ENCODE data around the gene ETNK2.
"Not testable (repeated sequence)": the region's sequence is repeated elsewhere in the genome, so short reads cannot be mapped to it uniquely, and the experiment has no call there.

The ETNK2 gene

DNA sequence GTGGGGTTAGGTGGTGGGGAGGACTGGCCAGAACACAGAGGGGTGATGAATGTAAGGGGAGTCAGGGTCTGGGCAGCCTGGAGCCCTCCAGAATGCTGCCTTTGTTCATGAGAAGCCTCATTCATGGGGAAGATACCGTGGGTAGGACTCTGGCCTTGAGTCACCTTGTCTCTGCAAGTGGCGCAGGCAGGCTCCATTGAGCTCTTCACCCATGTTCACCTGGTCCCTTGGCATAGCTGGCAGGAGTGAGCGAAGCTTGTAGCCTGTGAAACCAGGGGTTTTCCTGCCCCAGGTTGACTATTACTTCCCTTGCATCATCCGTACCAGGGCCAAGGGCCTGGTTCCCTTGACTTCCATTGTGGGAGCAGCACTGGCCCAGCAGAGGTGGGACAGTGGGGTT is 53.2 kb downstream of the ETNK2 start:
- no peak for DNase-seq (ENCODE audit: low spot score)

GRCh38 chr1:204096931-204097330 is 54.9 kb downstream of the ETNK2 start:
- DNase-seq (ENCODE audit: low spot score): no peak

GRCh38 chr1:204094856-204095634 is 56.8 kb downstream of the ETNK2 start:
- no peak for DNase-seq (ENCODE audit: low spot score)

DNA sequence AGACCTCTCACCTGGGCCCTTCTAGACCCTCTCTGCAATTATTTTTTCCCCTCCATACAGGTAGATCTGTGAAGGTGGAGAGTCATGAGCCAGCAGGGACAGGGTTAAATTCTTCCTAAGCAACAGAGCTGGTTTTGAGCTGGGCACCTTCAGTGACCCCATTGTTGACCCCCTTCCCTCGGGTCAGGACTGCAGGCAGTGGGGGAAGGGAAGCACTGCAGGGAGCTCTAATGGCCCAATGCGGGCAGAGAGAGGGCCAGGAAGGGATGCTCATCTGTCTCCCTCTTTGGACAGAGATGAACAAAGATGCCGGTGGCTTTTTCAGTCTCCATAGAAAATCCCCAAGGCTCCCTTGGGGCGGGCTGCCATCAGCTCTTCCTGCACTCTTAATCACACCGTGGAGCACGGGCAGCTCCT is 57.5 kb downstream of the ETNK2 start:
- no peak for DNase-seq (ENCODE audit: low spot score)

DNA sequence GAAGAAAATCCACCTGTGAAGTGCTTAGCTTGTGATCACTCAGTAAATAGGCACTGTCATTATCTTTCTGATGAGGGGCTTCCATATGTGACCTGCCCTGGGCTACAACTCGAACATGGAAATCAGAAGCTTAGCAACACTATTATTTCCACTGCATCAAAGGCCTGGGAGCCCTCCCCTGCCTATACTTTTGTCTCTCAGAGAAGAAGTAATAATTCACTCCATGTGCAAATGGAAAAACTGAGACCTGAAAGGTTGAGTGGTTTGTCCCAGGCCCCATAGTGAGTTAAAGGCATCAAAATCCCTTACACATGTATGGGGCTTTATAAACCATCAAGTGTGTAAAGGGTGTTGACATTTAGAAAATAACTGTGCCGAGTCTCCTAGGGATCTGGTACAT is 58.1 kb downstream of the ETNK2 start:
- no peak for DNase-seq (ENCODE audit: low spot score)

DNA sequence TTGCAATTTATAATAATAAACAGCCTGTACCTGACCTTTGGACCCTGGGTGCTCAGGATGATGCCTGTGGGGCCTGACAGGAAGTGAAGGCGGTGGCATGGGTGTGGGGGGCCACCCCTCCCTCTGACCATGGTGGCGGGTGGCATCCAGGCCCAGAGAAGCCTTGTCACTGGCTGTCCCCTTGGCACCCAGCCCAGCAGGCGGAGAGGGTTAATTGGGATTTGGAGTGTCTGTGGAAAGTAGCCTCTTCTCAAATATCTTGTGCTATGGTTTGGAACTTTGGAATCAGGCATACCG is 58.5 kb downstream of the ETNK2 start:
- DNase-seq (ENCODE audit: low spot score): no peak

- DNase-seq (ENCODE audit: low spot score): no peak
These were observed 59.0 kb downstream of the ETNK2 start for GRCh38 chr1:204092632-204093420.

DNA sequence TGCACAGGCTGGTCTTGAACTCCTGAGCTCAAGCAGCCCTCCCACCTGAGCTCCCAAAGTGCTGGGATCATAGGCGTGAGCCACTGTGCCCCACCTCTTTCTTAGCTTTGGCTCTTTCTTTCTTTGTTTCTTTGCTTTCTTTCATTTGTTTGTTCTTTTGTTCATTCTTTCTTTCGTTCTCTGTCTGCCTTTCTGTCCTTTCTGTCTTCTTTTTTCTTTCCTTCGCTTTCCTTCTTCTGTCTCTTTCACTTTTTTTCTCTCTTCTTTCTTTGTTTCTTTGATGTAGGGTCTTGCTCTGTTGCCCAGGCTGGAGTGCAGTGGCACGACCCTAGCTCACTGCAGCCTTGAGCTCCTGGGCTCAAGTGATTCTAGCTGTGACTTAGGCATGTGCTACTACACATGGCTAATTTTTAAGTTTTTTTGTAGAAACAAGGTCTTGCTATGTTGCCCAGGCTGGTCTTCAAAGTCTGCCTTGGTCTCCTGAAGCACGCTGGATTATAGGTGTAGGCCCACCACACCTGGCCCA is 60.0 kb downstream of the ETNK2 start:
- no peak for DNase-seq (ENCODE audit: low spot score)

GRCh38 chr1:204091066-204091465 is 60.8 kb downstream of the ETNK2 start:
- no peak for DNase-seq (ENCODE audit: low spot score)

DNA sequence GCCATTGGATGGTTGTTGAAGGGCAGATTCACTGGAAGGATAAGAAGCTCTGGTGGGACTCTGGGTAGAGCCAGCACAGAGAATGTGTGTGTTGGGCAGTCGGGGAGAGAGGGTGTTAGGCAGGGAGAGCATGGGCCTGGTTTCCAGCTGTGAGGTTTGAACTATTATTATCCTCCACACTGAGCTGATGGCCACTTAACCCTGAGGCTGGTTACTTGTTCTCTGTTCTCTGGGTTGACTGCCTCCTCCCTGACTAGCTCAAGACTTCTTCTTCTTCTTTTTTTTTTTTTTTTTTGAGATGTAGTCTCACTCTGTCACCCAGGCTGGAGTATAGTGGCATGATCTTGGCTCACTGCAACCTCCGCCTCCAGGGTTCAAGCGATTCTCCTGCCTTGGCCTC is 61.7 kb downstream of the ETNK2 start:
- DNase-seq (ENCODE audit: low spot score): not testable (repeated sequence)

- DNase-seq (ENCODE audit: low spot score): no peak
These were observed 62.6 kb downstream of the ETNK2 start for GRCh38 chr1:204089044-204089751.

GRCh38 chr1:204088596-204088995 is 63.2 kb downstream of the ETNK2 start:
- DNase-seq (ENCODE audit: low spot score): no peak

DNA sequence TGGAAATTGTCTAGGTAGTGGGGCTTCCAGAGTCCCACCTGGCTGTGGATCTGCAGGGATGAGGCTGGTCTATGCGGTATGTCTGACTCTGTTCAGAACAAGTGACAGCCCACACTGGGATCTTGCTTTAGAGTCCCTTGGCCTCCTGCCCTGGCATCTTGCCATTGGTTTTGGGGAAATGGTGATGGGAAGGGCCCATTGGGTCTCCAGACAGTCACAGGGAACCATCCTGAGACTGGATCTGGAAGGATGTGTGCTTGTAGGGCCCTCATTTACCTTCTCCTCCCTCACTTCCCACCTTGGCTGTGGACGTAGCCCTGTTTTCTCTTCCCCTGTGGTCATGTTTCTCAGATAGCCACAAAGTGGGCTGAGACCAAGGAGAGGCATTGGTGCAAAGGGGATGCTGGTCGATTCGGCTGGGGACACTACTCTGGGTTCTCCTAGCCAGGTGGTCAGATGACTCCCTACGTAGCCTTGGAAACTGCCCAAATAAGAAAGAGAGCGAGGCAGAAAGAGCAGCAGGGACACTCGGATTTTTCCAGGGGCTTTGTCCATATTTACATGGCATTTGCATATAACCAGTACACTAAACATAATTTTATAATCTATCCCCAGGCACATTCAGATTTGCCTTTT is 63.8 kb downstream of the ETNK2 start:
- no peak for DNase-seq (ENCODE audit: low spot score)

DNA sequence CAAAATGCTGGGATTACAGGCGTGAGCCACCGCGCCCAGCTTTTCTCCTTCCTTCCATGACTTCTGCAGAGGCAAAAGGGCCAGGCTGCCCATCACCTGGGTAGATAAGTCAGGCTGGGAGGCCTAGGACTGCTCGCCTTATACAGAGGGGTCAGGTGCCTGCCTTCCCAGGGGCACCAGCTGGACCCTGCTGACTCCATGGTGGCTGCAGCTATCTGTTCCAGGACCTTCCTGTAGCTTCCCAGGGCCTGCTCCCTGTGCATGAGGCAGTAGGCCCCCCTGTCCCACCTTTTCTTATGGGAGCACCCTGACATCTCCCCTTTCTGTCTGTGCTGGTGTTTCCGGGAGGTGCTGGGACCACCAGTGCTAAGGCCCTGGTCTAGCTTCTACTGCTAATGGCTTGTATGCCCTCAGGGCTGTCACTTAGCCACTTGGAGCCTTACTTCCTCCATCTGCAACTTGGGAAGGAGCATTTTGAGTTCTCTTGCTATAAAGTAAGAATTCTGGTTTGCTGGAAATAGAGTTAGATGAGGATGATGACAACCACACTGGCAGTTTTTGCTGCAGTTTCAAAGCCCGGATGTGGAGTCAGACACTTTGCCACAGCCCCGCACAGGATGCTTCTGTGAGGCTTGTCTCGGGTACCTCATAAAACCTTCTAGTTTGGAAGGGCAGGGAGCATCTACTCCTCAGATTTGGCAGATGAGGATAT is 64.5 kb downstream of the ETNK2 start:
- DNase-seq (ENCODE audit: low spot score): no peak

- no peak for DNase-seq (ENCODE audit: low spot score)
These were observed 66.0 kb downstream of the ETNK2 start for GRCh38 chr1:204085876-204086275.

DNA sequence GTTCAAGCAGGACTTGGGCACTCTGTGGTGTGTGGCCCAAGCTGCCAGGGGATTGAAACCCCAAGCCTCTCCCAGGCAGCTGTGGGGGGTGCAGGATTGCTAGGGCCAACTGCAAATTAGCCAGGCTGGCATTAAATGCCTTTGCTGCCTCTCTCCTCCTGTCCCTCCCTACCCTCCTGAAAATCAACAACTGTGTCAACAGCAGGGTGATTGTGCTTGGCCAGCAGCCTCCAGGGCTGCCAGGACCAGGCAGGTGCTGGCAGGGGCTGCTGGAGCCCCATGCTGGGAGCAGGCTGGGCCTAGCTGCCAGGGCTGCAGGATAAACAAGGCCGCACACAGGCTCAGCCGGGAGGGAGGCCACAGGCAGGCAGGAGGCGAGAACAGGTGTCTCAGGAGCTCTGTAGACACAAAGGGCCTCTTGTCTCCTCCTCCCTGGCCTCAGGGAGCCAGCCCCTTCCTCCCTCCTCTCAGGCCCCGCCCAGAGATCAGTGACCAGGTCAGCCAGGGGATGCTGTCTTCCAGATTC is 67.5 kb downstream of the ETNK2 start:
- no peak for DNase-seq (ENCODE audit: low spot score)

GRCh38 chr1:204083491-204083890 is 68.4 kb downstream of the ETNK2 start:
- no peak for DNase-seq (ENCODE audit: low spot score)

GRCh38 chr1:204081791-204082513 is 69.9 kb downstream of the ETNK2 start:
- DNase-seq (ENCODE audit: low spot score): no peak

DNA sequence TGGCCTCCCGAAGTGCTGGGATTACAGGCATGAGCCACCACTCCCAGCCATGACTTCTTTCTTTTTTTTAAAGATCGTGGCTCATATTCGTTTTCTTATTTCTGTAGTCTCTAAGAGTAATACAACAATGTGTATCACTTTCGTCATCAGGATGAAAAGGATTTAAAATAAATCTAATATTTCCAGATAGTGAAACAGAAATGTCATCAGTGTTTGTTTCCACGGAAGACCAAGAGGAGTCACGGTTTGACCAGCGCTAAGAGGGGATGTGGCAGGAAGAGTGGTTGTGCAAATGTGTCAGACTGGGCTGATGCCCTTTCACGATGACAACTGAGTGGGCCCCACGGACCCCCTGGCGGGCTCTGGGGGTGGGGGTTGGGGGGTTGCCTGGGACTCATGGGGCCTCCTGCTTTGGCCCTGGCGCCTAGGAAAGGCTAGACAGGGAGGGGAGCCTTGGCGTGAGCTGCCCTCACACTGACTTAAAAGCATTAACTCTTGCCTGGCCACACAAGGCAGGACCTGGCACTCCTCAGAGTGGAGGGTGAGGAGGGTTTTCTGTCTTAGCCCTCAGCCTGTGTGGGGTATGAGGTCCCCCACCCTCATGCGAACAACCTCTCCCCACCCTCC is 70.6 kb downstream of the ETNK2 start:
- no peak for DNase-seq (ENCODE audit: low spot score)
